H1 (cell line): ENCODE results near the gene PDE4D. TPM values are rescaled to one million over a fixed set of nuclear protein-coding genes. Genes with fewer than 3 reads are reported as not detected.

Experiments used
- polyA plus RNA-seq, 7 experiments: library from polyadenylated mRNA; depleted of rRNA in 3 of 7; stranded (reverse) in 5 of 7; unstranded in 2 of 7; fragments of >200 nt in 5 of 7; fragments of 200-250 nt in 2 of 7; gene quantifications; 1 replicate in 5 of 7; 2 replicates in 1 of 7; 4 replicates in 1 of 7; pipeline versions ENCODE4 v1.2.1 to v1.2.3, GENCODE V29; 2011 to 2013; ENCODE audit warnings: missing spikeins in 2 of 7, mixed read lengths in 2 of 7
- total RNA-seq: library from RNA; stranded (reverse); fragmentation: NEBNext Ultra II Directional; extraction: Animal tissue kit (Norgen Biotek cat#: 25700); gene quantifications from 2 replicates; pipeline ENCODE4 v1.2.1, GENCODE V29; 2021
- TF ChIP-seq, protein P1 (sequence below): fragments of 300-600 bp; sonication (generic); IDR thresholded peaks from 2 replicates; pipeline ENCODE4 v1.7.1; 2012; ENCODE audit warnings: low read length, moderate library complexity, mild to moderate bottlenecking, inconsistent platforms; ENCODE audit not compliant: insufficient replicate concordance

The PDE4D gene
- total and polyA plus RNA-seq, 2 of the 8 experiments (the other 6 are each of a cell fraction or from before 2014, with no cell fraction given) = 2.3 to 3.7 TPM

DNA sequence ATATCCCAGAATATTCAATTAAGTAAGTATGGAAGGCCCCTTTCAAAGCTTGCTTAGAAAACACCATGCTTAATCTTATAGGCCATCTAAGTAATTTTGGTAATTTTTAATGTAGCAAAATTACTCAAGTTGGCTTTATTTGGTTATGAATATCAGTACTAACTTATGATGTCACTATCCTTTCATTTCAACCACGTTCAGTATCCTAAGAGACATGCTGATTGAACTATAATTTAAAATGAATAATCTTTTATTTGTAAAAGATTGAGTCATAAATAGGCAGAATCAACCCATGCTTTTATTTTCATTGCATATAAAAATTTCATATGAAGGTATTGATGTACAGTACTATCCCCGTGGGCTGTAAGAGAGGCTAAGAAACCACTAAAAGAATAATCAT lies 923.7 kb downstream of the PDE4D start (continued):
- TF ChIP-seq, protein P1, sequence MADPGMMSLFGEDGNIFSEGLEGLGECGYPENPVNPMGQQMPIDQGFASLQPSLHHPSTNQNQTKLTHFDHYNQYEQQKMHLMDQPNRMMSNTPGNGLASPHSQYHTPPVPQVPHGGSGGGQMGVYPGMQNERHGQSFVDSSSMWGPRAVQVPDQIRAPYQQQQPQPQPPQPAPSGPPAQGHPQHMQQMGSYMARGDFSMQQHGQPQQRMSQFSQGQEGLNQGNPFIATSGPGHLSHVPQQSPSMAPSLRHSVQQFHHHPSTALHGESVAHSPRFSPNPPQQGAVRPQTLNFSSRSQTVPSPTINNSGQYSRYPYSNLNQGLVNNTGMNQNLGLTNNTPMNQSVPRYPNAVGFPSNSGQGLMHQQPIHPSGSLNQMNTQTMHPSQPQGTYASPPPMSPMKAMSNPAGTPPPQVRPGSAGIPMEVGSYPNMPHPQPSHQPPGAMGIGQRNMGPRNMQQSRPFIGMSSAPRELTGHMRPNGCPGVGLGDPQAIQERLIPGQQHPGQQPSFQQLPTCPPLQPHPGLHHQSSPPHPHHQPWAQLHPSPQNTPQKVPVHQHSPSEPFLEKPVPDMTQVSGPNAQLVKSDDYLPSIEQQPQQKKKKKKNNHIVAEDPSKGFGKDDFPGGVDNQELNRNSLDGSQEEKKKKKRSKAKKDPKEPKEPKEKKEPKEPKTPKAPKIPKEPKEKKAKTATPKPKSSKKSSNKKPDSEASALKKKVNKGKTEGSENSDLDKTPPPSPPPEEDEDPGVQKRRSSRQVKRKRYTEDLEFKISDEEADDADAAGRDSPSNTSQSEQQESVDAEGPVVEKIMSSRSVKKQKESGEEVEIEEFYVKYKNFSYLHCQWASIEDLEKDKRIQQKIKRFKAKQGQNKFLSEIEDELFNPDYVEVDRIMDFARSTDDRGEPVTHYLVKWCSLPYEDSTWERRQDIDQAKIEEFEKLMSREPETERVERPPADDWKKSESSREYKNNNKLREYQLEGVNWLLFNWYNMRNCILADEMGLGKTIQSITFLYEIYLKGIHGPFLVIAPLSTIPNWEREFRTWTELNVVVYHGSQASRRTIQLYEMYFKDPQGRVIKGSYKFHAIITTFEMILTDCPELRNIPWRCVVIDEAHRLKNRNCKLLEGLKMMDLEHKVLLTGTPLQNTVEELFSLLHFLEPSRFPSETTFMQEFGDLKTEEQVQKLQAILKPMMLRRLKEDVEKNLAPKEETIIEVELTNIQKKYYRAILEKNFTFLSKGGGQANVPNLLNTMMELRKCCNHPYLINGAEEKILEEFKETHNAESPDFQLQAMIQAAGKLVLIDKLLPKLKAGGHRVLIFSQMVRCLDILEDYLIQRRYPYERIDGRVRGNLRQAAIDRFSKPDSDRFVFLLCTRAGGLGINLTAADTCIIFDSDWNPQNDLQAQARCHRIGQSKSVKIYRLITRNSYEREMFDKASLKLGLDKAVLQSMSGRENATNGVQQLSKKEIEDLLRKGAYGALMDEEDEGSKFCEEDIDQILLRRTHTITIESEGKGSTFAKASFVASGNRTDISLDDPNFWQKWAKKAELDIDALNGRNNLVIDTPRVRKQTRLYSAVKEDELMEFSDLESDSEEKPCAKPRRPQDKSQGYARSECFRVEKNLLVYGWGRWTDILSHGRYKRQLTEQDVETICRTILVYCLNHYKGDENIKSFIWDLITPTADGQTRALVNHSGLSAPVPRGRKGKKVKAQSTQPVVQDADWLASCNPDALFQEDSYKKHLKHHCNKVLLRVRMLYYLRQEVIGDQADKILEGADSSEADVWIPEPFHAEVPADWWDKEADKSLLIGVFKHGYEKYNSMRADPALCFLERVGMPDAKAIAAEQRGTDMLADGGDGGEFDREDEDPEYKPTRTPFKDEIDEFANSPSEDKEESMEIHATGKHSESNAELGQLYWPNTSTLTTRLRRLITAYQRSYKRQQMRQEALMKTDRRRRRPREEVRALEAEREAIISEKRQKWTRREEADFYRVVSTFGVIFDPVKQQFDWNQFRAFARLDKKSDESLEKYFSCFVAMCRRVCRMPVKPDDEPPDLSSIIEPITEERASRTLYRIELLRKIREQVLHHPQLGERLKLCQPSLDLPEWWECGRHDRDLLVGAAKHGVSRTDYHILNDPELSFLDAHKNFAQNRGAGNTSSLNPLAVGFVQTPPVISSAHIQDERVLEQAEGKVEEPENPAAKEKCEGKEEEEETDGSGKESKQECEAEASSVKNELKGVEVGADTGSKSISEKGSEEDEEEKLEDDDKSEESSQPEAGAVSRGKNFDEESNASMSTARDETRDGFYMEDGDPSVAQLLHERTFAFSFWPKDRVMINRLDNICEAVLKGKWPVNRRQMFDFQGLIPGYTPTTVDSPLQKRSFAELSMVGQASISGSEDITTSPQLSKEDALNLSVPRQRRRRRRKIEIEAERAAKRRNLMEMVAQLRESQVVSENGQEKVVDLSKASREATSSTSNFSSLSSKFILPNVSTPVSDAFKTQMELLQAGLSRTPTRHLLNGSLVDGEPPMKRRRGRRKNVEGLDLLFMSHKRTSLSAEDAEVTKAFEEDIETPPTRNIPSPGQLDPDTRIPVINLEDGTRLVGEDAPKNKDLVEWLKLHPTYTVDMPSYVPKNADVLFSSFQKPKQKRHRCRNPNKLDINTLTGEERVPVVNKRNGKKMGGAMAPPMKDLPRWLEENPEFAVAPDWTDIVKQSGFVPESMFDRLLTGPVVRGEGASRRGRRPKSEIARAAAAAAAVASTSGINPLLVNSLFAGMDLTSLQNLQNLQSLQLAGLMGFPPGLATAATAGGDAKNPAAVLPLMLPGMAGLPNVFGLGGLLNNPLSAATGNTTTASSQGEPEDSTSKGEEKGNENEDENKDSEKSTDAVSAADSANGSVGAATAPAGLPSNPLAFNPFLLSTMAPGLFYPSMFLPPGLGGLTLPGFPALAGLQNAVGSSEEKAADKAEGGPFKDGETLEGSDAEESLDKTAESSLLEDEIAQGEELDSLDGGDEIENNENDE = no peak
